Gastroesophageal sphincter (tissue), 4 donors: ENCODE data around the gene OSCAR. TPM values are rescaled to one million over a fixed set of nuclear protein-coding genes. Genes with fewer than 3 reads are reported as not detected.

Source experiments
- ATAC-seq: fragments of 150-250 bp; one replicate; pipeline ENCODE4 v1.9.1; 2016; ENCODE audit warnings: mild to moderate bottlenecking, moderate library complexity
- H3K27ac ChIP-seq, 4 donors: fragments of 200-600 bp; sonication (generic) in 3 of 4; 1 replicate in 3 of 4; 2 replicates in 1 of 4; pipeline ENCODE4 v1.5.1; 2016 to 2019
- H3K27me3 ChIP-seq: fragments of 200-600 bp; sonication (generic); one replicate; pipeline ENCODE4 v1.5.1; 2019
- H3K36me3 ChIP-seq, 2 donors: fragments of 200-600 bp; sonication (generic); one replicate each; pipeline ENCODE4 v1.5.1; 2019; ENCODE audit warnings: control low read depth in 1 of 2
- H3K4me1 ChIP-seq, 3 donors: fragments of 200-600 bp; sonication (generic); 1 replicate in 2 of 3; 2 replicates in 1 of 3; pipeline ENCODE4 v1.5.1; 2016 to 2019; ENCODE audit warnings: control low read depth in 2 of 3
- H3K4me3 ChIP-seq, 2 donors: fragments of 200-600 bp; sonication (generic); one replicate each; pipeline ENCODE4 v1.5.1; 2019; ENCODE audit warnings: mild to moderate bottlenecking in 1 of 2, moderate library complexity in 1 of 2
- H3K9me3 ChIP-seq, 3 donors: fragments of 200-600 bp; sonication (generic); one replicate each; pipeline ENCODE4 v1.5.1; 2017 to 2019; ENCODE audit warnings: control low read depth in 2 of 3
- EP300 ChIP-seq: sonication (generic); formaldehyde crosslinking; IDR thresholded peaks from one replicate; pipeline ENCODE4 v1.6.1; 2017; ENCODE audit warnings: antibody characterized with exemption, mild to moderate bottlenecking
- POLR2A ChIP-seq, 2 donors: fragments of 450-650 bp; IDR thresholded peaks; one replicate each; pipeline ENCODE4 v1.6.1; 2017; ENCODE audit warnings: antibody characterized with exemption in 2 of 2, mild to moderate bottlenecking in 2 of 2, moderate library complexity in 1 of 2
- POLR2AphosphoS5 ChIP-seq: sonication (generic); formaldehyde crosslinking; IDR thresholded peaks from one replicate; pipeline ENCODE4 v1.6.1; 2017; ENCODE audit warnings: antibody characterized with exemption
- WGBS, 2 donors: methylation state at CpG; one replicate each; pipeline ENCODE4 v1.1.5; 2018; ENCODE audit warnings: low coverage in 1 of 2; 5-methylcytosine and 5-hydroxymethylcytosine counted together
- total RNA-seq, 4 donors: library from RNA; depleted of rRNA; stranded (reverse); fragments of >200 nt; gene quantifications; one replicate each; pipeline ENCODE4 v1.1.0, GENCODE V29; 2016
- TF ChIP-seq, protein P1 (sequence below), 4 experiments: fragments of 200-600 bp in 2 of 4; fragments of 450-650 bp in 2 of 4; sonication (generic) in 1 of 4; IDR thresholded peaks; one replicate each; pipeline ENCODE4 v1.5.1; 2017 to 2019; ENCODE audit warnings: antibody characterized with exemption in 4 of 4, mild to moderate bottlenecking in 2 of 4, moderate library complexity in 2 of 4

The OSCAR gene
- total RNA-seq, 4 donors from 2014 or later, result 1.2 to 2.4 (median 2.1) TPM; not detected in 1

- H3K27ac ChIP-seq, result no peak overlapping the region
- H3K4me3 ChIP-seq, result no peak overlapping the region
- WGBS, 2 donors, result 76% methylated on average over 7 of the region's 10 CpGs; no CpG with 5 or more reads in 1 of the 2 donors
- ATAC-seq, result no peak
- H3K4me1 ChIP-seq, result peaks cover 0 to 15% (median 8%) of the 10 kb centered on the region in 3 donors
- no peak for TF ChIP-seq EP300
- TF ChIP-seq, protein P1, sequence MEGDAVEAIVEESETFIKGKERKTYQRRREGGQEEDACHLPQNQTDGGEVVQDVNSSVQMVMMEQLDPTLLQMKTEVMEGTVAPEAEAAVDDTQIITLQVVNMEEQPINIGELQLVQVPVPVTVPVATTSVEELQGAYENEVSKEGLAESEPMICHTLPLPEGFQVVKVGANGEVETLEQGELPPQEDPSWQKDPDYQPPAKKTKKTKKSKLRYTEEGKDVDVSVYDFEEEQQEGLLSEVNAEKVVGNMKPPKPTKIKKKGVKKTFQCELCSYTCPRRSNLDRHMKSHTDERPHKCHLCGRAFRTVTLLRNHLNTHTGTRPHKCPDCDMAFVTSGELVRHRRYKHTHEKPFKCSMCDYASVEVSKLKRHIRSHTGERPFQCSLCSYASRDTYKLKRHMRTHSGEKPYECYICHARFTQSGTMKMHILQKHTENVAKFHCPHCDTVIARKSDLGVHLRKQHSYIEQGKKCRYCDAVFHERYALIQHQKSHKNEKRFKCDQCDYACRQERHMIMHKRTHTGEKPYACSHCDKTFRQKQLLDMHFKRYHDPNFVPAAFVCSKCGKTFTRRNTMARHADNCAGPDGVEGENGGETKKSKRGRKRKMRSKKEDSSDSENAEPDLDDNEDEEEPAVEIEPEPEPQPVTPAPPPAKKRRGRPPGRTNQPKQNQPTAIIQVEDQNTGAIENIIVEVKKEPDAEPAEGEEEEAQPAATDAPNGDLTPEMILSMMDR (IDR thresholded peaks at IDR 0.05), result no peak
- TF ChIP-seq POLR2AphosphoS5, result no peak
- TF ChIP-seq POLR2A (IDR thresholded peaks at IDR 0.05), result no peak
- H3K36me3 ChIP-seq, result peaks cover 0 to 47% of the 10 kb centered on the region in 2 donors
- H3K27me3 ChIP-seq, result no peaks in the 10 kb centered on the region
- no peaks in the 10 kb centered on the region for H3K9me3 ChIP-seq
Measured at GRCh38 chr19:54133312-54133956, 32.8 kb upstream of the OSCAR start.

GRCh38 chr19:54129617-54129996, 29.0 kb upstream of the OSCAR start:
- TF ChIP-seq, protein P1 (IDR thresholded peaks at IDR 0.05), result no peak
- TF ChIP-seq POLR2AphosphoS5, result no peak
- no peak for TF ChIP-seq POLR2A (IDR thresholded peaks at IDR 0.05)
- no peak for TF ChIP-seq EP300
- peaks cover 0 to 85% of the 10 kb centered on the region in 2 donors for H3K36me3 ChIP-seq
- no peak for ATAC-seq
- no peaks in the 10 kb centered on the region for H3K4me1 ChIP-seq
- no peaks in the 10 kb centered on the region for H3K27me3 ChIP-seq
- no peak overlapping the region for H3K4me3 ChIP-seq
- H3K27ac ChIP-seq, result no peak overlapping the region
- no CpG with 5 or more reads among the region's 20 CpGs for WGBS, 2 donors
- no peaks in the 10 kb centered on the region for H3K9me3 ChIP-seq

- Histone ChIP-seq H3K4me3 (no peak overlapping the region), H3K9me3 (no peaks in the 10 kb centered on the region), H3K4me1 (no peaks in the 10 kb centered on the region), H3K27ac (no peak overlapping the region), H3K36me3 (peaks cover 0 to 91% of the 10 kb centered on the region in 2 donors), H3K27me3 (no peaks in the 10 kb centered on the region)
- no peak for TF ChIP-seq POLR2A (IDR thresholded peaks at IDR 0.05)
- TF ChIP-seq, protein P1 (IDR thresholded peaks at IDR 0.05), result no peak
- 100% methylated on average over 7 of the region's 41 CpGs; no CpG with 5 or more reads in 1 of the 2 donors for WGBS, 2 donors
- ATAC-seq, result no peak
Measured at GRCh38 chr19:54128796-54129616, 28.4 kb upstream of the OSCAR start.

DNA sequence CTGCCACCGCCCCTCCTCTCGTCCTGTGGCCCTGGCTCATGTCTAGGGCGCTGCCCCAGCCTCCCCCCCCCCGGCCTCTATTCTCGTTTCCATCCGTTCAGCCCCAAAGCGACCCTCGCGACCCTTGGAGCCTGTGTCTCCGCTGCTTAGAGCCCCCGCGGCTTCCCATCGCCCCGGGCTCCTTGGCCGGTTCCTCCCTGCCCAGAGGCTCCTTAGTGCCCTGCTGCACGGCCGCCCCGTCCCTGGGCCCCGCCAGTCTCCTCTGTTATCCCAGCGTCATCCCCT, 27.8 kb upstream of the OSCAR start:
- no peak for ATAC-seq
- Histone ChIP-seq H3K4me1 (no peaks in the 10 kb centered on the region), H3K27ac (no peak overlapping the region), H3K36me3 (peaks cover 0 to 97% of the 10 kb centered on the region in 2 donors), H3K4me3 (no peak overlapping the region), H3K9me3 (no peaks in the 10 kb centered on the region), H3K27me3 (no peaks in the 10 kb centered on the region)
- WGBS, 2 donors, result 83% methylated on average over 17 of the region's 20 CpGs; no CpG with 5 or more reads in 1 of the 2 donors
- TF ChIP-seq EP300 (no peak), POLR2AphosphoS5 (no peak), POLR2A (IDR thresholded peaks at IDR 0.05) (no peak)
- TF ChIP-seq, protein P1 (IDR thresholded peaks at IDR 0.05), result no peak
